Measurements from ENCODE around the gene FAM50B.
"Not testable (repeated sequence)": the region's sequence is repeated elsewhere in the genome, so short reads cannot be mapped to it uniquely, and the experiment has no call there.

The FAM50B gene

DNA sequence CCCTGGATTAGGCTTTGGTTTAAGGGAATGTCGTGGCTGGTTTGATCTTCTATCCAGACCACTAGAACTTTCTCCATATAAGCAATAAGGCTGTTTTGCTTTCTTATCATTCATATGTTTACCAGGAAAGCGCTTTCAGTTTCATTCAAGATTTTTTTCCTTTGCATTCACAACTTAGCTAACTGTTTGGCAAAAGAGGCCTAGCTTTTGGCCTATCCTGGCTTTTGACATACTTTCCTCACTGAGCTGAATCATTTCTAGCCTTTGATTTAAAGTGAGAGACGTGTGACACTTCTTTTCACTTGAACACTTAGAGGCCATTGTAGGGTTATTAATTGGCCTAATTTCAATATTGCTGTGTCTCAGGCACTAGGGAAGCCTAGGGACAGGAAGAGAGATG lies 1.7 kb upstream of the FAM50B start:
- DNase-seq (ENCODE audit: low spot score): no peak

- no peak for DNase-seq (ENCODE audit: low spot score)
Measured at GRCh38 chr6:3848380-3848779, 793 bp upstream of the FAM50B start.

DNA sequence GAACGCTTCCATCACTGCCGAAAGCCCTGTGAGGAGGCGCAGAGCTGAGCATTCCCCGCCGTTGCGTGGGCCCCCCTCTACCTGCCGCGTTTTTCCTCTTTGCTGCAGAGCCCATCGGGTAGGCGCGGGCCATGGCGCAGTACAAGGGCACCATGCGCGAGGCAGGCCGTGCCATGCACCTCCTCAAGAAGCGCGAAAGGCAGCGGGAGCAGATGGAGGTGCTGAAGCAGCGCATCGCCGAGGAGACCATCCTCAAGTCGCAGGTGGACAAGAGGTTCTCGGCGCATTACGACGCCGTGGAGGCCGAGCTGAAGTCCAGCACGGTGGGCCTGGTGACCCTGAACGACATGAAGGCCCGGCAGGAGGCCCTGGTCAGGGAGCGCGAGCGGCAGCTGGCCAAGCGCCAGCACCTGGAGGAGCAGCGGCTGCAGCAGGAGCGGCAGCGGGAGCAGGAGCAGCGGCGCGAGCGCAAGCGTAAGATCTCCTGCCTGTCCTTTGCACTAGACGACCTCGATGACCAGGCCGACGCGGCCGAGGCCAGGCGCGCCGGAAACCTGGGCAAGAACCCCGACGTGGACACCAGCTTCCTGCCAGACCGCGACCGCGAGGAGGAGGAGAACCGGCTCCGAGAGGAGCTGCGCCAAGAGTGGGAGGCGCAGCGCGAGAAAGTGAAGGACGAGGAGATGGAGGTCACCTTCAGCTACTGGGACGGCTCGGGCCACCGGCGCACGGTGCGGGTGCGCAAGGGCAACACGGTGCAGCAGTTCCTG lies 693 bp downstream of the FAM50B start:
- no peak for DNase-seq (ENCODE audit: low spot score)

GRCh38 chr6:3850451-3851203 lies 1.5 kb downstream of the FAM50B start:
- no peak for DNase-seq (ENCODE audit: low spot score)

DNA sequence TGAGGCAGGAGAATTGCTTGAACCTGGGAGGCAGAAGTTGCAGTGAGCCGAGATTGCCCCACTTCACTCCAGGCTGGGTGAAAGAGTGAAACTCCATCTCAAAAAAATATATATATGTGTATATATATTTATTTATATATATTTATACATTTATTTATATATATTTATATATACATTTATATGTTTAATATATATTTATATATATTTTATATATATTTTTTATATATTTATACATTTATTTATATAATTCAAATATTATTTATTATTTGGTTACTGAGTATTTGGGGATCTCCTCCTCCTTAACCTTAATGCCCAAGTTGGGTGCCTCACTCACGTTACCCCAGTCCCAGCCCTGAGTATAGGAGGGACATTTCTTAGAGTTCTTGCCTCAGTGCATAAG lies 2.7 kb downstream of the FAM50B start:
- DNase-seq (ENCODE audit: low spot score): no peak

GRCh38 chr6:3852391-3852790 lies 3.2 kb downstream of the FAM50B start:
- no peak for DNase-seq (ENCODE audit: low spot score)

DNA sequence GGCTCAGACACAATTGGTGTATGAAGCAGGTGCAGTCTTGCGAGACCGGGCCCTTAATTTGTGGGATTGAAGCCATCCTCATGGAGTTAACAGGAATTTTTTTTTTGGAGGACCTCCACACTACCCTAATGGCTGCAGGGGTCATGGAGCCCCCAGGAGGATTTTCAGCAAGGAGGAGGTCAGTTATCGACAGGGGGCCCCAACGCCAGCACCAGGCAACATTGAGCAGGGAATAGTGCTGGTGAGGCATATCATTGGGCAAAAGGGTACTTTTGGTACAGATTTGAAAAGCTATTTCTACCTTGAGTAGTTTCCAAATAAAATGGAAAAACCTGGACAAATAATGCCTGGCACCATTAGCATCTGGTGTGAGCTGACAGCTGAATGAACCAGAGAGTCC lies 6.7 kb downstream of the FAM50B start:
- no peak for DNase-seq (ENCODE audit: low spot score)

DNA sequence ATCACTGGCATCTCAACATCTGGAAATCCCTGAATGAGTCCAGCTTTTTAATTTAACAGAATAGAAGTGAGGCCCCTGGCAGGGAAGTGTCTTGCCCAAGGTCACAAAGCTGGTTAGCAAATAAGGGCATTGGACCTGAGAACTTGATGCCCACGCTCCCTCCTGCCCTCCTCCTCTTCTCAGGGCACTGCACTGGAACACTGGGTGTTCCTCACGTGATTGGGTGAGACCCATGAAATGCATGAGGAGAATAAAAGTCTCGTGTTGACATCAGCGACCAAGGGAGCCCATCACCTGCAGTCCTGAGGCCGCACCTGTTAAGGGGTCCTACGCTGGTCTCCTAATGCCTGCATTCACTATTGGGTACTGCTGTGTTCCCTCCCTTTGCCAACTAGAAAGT lies 7.4 kb downstream of the FAM50B start:
- DNase-seq (ENCODE audit: low spot score): no peak

- no peak for DNase-seq (ENCODE audit: low spot score)
Measured at GRCh38 chr6:3857468-3858456, 8.6 kb downstream of the FAM50B start.

DNA sequence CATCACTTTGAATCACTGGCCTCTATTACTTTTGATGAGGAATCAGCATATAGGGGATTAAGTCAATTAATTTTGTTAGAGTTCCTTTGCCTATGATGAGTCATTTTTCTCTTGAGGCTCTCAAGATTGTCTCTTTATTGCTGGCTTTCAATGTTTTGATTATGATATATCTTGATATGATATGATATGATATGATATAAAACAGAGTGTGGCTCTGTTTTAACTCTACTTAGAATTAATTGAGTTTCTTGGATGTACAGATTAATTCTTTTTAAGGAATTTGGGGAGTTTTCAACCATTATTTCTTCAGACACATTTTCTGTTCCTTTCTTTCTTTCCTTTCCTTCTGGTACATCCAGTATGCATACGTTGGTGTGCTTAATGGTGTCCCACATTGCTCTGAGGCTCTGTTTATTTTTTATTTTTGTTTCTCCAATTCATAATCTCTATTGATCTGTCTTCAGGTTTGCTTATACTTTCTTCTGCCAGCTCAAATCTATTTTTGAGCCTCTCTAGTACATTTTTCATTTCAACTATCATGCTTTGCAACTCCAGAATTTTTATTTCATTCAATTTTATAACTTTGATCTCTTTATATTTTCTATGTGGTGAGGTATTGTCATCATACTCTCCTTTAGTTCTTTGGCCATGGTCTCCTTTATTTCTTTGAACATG lies 10.8 kb downstream of the FAM50B start:
- DNase-seq (ENCODE audit: low spot score): no peak

GRCh38 chr6:3861424-3861823 lies 12.3 kb downstream of the FAM50B start:
- no peak for DNase-seq (ENCODE audit: low spot score)

DNA sequence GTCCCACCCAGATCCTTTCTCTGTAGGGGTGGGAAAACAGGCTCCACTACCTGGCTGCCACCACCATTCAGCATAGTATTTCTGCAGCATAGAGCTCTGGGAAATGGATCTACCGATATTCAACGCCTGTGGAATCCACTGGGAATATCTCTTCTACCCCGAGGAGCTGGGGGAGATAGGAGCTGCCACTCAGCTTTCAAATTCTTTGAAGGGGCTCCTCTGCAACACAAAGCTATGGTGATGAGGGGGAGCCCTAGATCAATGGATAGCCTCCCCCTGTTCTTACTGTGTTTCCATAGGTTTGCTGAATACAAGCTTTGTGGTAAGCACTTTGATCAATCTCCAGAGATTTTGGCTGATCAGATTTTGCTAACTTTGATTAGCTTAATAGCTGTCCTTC lies 12.9 kb downstream of the FAM50B start:
- DNase-seq (ENCODE audit: low spot score): no peak

DNA sequence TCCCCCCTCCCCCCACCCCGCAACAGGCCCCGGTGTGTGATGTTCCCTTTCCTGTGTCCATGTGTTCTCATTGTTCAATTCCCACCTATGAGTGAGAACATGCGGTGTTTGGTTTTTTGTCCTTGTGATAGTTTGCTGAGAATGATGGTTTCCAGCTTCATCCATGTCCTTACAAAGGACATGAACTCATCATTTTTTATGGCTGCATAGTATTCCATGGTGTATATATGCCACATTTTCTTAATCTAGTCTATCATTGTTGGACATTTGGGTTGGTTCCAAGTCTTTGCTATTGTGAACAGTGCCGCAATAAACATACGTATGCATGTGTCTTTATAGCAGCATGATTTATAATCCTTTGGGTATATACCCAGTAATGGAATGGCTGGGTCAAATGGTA lies 14.1 kb downstream of the FAM50B start:
- not testable (repeated sequence) for DNase-seq (ENCODE audit: low spot score)

GRCh38 chr6:3865463-3865862 lies 16.3 kb downstream of the FAM50B start:
- DNase-seq (ENCODE audit: low spot score): no peak

GRCh38 chr6:3867641-3868502 lies 18.7 kb downstream of the FAM50B start:
- DNase-seq (ENCODE audit: low spot score): no peak

DNA sequence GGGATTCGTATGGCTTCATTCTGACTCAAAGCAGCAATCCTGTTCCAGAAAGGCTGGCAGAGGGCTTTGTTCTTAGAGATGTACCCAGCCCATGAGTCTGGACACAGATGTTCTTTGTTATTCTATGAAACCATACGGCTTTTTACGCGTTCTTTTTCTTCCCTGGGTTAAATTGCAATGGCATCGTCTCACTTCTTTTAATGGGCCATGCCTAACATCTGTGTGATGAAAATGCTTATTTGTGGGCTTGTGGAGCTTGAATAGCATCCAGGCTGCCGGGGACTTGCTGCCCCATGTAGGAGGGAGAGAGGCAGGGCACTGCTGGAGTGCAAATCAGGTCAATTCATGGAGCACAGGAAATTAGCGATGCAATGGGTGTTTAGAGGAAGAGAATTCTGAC lies 19.4 kb downstream of the FAM50B start:
- no peak for DNase-seq (ENCODE audit: low spot score)

DNA sequence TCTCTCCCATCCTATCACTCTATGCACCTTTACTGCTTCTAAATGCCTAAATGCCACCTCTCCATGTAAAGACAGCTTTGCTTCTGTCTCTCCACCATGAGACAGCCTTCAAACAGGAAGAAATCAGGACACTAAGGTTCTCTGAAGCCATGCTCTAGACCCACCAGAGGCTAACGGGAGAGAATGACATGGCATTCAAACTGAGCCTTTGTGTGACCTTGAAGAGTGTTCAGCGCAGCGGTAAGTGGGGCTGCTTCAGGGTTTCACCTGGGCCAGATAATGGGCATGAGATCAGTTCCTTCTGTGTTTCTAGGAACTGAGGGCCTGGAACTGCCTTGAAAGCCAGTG lies 20.1 kb downstream of the FAM50B start:
- DNase-seq (ENCODE audit: low spot score): no peak

DNA sequence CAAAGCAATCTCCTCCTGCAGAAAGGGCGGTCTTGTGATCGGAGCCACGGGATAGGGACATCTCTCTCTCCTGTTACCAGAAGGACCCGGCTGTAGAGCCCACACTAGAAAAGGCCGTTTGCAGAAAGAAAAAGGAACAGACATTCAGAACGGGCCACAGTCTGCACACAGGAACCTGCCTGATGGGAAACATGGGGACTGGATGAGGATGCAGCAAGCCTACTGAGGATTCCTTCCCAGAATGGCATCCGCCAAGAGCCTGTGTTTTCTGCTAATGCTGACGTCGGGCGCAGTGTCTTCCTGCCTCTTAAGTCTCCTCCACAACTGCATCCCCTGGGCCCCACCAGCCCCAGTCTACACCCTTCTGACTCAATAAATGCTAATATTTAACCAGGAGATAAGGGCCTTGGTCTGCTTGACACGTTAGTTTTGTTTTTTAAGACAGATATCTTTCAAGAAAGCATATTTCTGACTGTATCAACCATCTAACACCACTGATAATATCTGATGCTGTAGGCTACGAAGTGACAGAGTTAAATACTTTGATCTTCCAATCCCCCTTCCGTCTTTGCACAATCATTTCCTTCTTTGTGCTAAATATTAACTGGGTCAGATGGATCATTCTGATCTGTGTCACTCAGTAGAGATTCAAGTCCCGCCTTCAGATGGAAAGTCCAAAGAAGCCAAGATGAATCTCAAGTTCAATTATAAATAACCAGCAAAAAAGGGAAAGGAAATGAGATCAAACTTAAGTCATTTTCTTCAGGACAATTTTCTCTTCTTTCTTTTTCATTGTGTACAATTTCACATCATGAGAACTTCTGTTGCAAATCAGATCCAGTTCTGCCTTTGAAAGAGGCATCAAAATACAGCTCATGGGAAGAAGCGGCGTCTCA lies 20.7 kb downstream of the FAM50B start:
- no peak for DNase-seq (ENCODE audit: low spot score)

- DNase-seq (ENCODE audit: low spot score): no peak
Measured at GRCh38 chr6:3870528-3870925, 21.4 kb downstream of the FAM50B start.

DNA sequence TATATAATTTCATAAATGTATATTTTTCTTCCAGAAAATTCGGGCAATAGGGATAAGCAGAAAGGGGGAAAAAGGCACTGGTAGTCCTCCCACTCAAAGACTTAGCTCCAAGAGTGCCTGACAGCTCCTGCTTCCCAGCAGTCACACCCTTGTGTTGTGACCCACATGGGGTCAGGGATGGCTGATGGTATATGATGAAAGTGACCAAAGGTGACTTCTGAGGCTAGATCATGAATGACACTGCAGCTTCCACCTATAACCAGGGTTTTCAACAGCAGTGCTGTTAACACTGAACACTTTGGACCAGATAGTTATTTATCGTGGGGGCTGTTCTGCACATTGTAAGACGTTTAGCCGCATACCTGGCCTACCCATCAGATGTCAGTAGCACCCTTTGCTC lies 22.3 kb downstream of the FAM50B start:
- no peak for DNase-seq (ENCODE audit: low spot score)

All from SK-N-DZ (cell line).